Mucosa of descending colon (tissue), 3 donors: ENCODE data around the gene TEX101. TPM values are rescaled to one million over a fixed set of nuclear protein-coding genes. Genes with fewer than 3 reads are reported as not detected.
"Not testable (repeated sequence)": the region's sequence is repeated elsewhere in the genome, so short reads cannot be mapped to it uniquely, and the experiment has no call there.

Experiments used
- ATAC-seq: fragments of 200-7000 bp; cut with Tn5 transposase; one replicate; pipeline ENCODE4 v1.9.1; 2020; ENCODE audit warnings: mild to moderate bottlenecking, moderate library complexity
- DNase-seq, 3 donors: peaks; one replicate each; pipeline ENCODE4 v3.0.0-alpha.2; 2020
- H3K36me3 ChIP-seq: fragments of 200-600 bp; one replicate; pipeline ENCODE4 v1.8.0; 2021; ENCODE audit warnings: low read depth, mild to moderate bottlenecking
- H3K4me1 ChIP-seq: fragments of 200-600 bp; one replicate; pipeline ENCODE4 v1.8.0; 2021; ENCODE audit warnings: low read depth, mild to moderate bottlenecking
- H3K4me3 ChIP-seq: fragments of 200-600 bp; one replicate; pipeline ENCODE4 v1.8.0; 2021; ENCODE audit warnings: mild to moderate bottlenecking
- H3K9me3 ChIP-seq: fragments of 200-600 bp; one replicate; pipeline ENCODE4 v1.8.0; 2021; ENCODE audit warnings: mild to moderate bottlenecking
- CTCF ChIP-seq: fragments of 200-600 bp; IDR thresholded peaks from one replicate; pipeline ENCODE4 v1.8.0; 2022; ENCODE audit warnings: antibody characterized with exemption, mild to moderate bottlenecking
- intact Hi-C, 2 donors: fragments of 100-400 bp; cut with DNase I in 1 of 2; cut with micrococcal nuclease in 1 of 2; formaldehyde crosslinking; loops; one replicate each; pipeline versions ENCODE4 v1.11.0 to v1.11.1; 2022; cut with DNase I, micrococcal nuclease
- long read RNA-seq, 2 donors: library from polyadenylated mRNA; unstranded; transcript quantifications; one replicate each; pipeline ENCODE4 v2.0.0, GENCODE V29; 2019 to 2021
- total RNA-seq, 3 donors: library from RNA; stranded (reverse); fragmentation: NEBNext Ultra II Directional in 2 of 3; extraction: Animal tissue kit (Norgen Biotek cat#: 25700) in 2 of 3; gene quantifications; one replicate each; pipeline versions ENCODE4 v1.2.1 to v1.2.4, GENCODE V29; 2021 to 2023
- donor health status: DM: no; HTN: no; CAD: no; lungs with moderate emphysema.
- donor health status: DM: no; HTN: no; CAD: no.
- donor health status: DM: no; HTN: yes; CAD: no.

The TEX101 gene
- total RNA-seq: under 1 TPM in 1 of 3 donors, not detected in 2; 0.35 TPM
- long read RNA-seq, donor 1: 0 reads
- long read RNA-seq, donor 2: 0 reads

GRCh38 chr19:43414554-43414953 is at the start of gene TEX101:
Gene TEX101 (plus strand): TSS chr19:43414890. CDS start chr19:43415920, 1,030 bp downstream.
- ATAC-seq: no peak

GRCh38 chr19:43365677-43366076 is 49.0 kb upstream of the TEX101 start:
- H3K4me3 ChIP-seq, H3K36me3 ChIP-seq, ATAC-seq, DNase-seq, H3K9me3 ChIP-seq, intact Hi-C loops, H3K4me1 ChIP-seq: not testable (repeated sequence)

More at GRCh38 chr19:43414554-43414953, at the start of gene TEX101:
- DNase-seq: no peak
- peaks cover 3% of the 10 kb centered on the region for H3K4me1 ChIP-seq
- H3K36me3 ChIP-seq: no peaks in the 10 kb centered on the region
- TF ChIP-seq CTCF: no peak
- intact Hi-C loops: no loop called here
- H3K4me3 ChIP-seq: no peak within 1 kb of the TSS
- no peaks in the 10 kb centered on the region for H3K9me3 ChIP-seq

- DNase-seq (no peak), ATAC-seq (no peak)
- intact Hi-C loops: no loop called here
- peaks cover 5% of the 10 kb centered on the region for H3K4me1 ChIP-seq
- no peak overlapping the region for H3K4me3 ChIP-seq
- no peak for TF ChIP-seq CTCF
- H3K9me3 ChIP-seq: no peaks in the 10 kb centered on the region
- H3K36me3 ChIP-seq: no peaks in the 10 kb centered on the region
Observed at GRCh38 chr19:43367822-43368221, 46.9 kb upstream of the TEX101 start.

- H3K4me3 ChIP-seq, intact Hi-C loops, H3K36me3 ChIP-seq, H3K4me1 ChIP-seq, DNase-seq, H3K9me3 ChIP-seq: not testable (repeated sequence)
- ATAC-seq: peak; percentile 47
Observed at GRCh38 chr19:43368897-43369296, 45.8 kb upstream of the TEX101 start.

- H3K36me3 ChIP-seq: no peaks in the 10 kb centered on the region
- ATAC-seq (no peak), DNase-seq (no peak)
- no peaks in the 10 kb centered on the region for H3K4me1 ChIP-seq
- H3K4me3 ChIP-seq: no peak overlapping the region
- TF ChIP-seq CTCF: no peak
- H3K9me3 ChIP-seq: no peaks in the 10 kb centered on the region
- intact Hi-C loops: no loop called here
Observed at GRCh38 chr19:43371909-43372308, 42.8 kb upstream of the TEX101 start.

GRCh38 chr19:43372462-43372861 is 42.2 kb upstream of the TEX101 start:
- H3K4me3 ChIP-seq: no peak overlapping the region
- no peak for ATAC-seq
- H3K36me3 ChIP-seq: no peaks in the 10 kb centered on the region
- no peak for DNase-seq
- no peak for TF ChIP-seq CTCF
- H3K4me1 ChIP-seq: no peaks in the 10 kb centered on the region
- intact Hi-C loops: no loop called here
- H3K9me3 ChIP-seq: no peaks in the 10 kb centered on the region

GRCh38 chr19:43377624-43378023 is 37.1 kb upstream of the TEX101 start:
- ATAC-seq, DNase-seq, H3K36me3 ChIP-seq, H3K4me1 ChIP-seq, intact Hi-C loops, H3K4me3 ChIP-seq, H3K9me3 ChIP-seq: not testable (repeated sequence)
